Measurements from ENCODE around the gene NRCAM.

Gene NRCAM

GRCh38 chr7:108434010-108434409 is 22.2 kb downstream of the NRCAM start:
- no peaks in the 10 kb centered on the region for H3K27me3 ChIP-seq
- H3K4me3 ChIP-seq (ENCODE audit: low read depth in 1 of 2, low read length in 1 of 2): no peak overlapping the region
- no peak for TF ChIP-seq CTCF (IDR thresholded peaks at IDR 0.05)
- no peaks in the 10 kb centered on the region for H3K36me3 ChIP-seq
- no peaks in the 10 kb centered on the region for H3K9me3 ChIP-seq
- no peaks in the 10 kb centered on the region for H3K4me1 ChIP-seq (ENCODE audit: control insufficient read depth in 1 of 2, insufficient read depth in 1 of 2, low read depth in 1 of 2, low read length in 1 of 2)
- H3K27ac ChIP-seq: no peak overlapping the region

GRCh38 chr7:108431099-108431498 is 25.1 kb downstream of the NRCAM start:
- no peak overlapping the region for H3K4me3 ChIP-seq (ENCODE audit: low read depth in 1 of 2, low read length in 1 of 2)
- H3K36me3 ChIP-seq: no peaks in the 10 kb centered on the region
- H3K27me3 ChIP-seq: peaks cover 9% of the 10 kb centered on the region
- TF ChIP-seq CTCF (IDR thresholded peaks at IDR 0.05): no peak
- H3K4me1 ChIP-seq (ENCODE audit: control insufficient read depth in 1 of 2, insufficient read depth in 1 of 2, low read depth in 1 of 2, low read length in 1 of 2): no peaks in the 10 kb centered on the region
- no peaks in the 10 kb centered on the region for H3K9me3 ChIP-seq
- H3K27ac ChIP-seq: no peak overlapping the region

GRCh38 chr7:108430664-108431063 is 25.6 kb downstream of the NRCAM start:
- no peak overlapping the region for H3K4me3 ChIP-seq (ENCODE audit: low read depth in 1 of 2, low read length in 1 of 2)
- no peak overlapping the region for H3K27ac ChIP-seq
- peaks cover 9% of the 10 kb centered on the region for H3K27me3 ChIP-seq
- H3K9me3 ChIP-seq: no peaks in the 10 kb centered on the region
- no peaks in the 10 kb centered on the region for H3K4me1 ChIP-seq (ENCODE audit: control insufficient read depth in 1 of 2, insufficient read depth in 1 of 2, low read depth in 1 of 2, low read length in 1 of 2)
- no peak for TF ChIP-seq CTCF (IDR thresholded peaks at IDR 0.05)
- no peaks in the 10 kb centered on the region for H3K36me3 ChIP-seq

GRCh38 chr7:108427766-108428165 is 28.5 kb downstream of the NRCAM start:
- Histone ChIP-seq H3K9me3 (no peaks in the 10 kb centered on the region), H3K27me3 (peaks cover 28% of the 10 kb centered on the region), H3K36me3 (no peaks in the 10 kb centered on the region), H3K27ac (no peak overlapping the region), H3K4me1 (ENCODE audit: control insufficient read depth in 1 of 2, insufficient read depth in 1 of 2, low read depth in 1 of 2, low read length in 1 of 2) (no peaks in the 10 kb centered on the region), H3K4me3 (ENCODE audit: low read depth in 1 of 2, low read length in 1 of 2) (no peak overlapping the region)
- TF ChIP-seq CTCF (IDR thresholded peaks at IDR 0.05): no peak

GRCh38 chr7:108425714-108426275 is 30.4 kb downstream of the NRCAM start:
- no peaks in the 10 kb centered on the region for H3K36me3 ChIP-seq
- peaks cover 45% of the 10 kb centered on the region for H3K27me3 ChIP-seq
- H3K27ac ChIP-seq: no peak overlapping the region
- no peak overlapping the region for H3K4me3 ChIP-seq (ENCODE audit: low read depth in 1 of 2, low read length in 1 of 2)
- H3K9me3 ChIP-seq: no peaks in the 10 kb centered on the region
- H3K4me1 ChIP-seq (ENCODE audit: control insufficient read depth in 1 of 2, insufficient read depth in 1 of 2, low read depth in 1 of 2, low read length in 1 of 2): no peaks in the 10 kb centered on the region
- no peak for TF ChIP-seq CTCF (IDR thresholded peaks at IDR 0.05)

GRCh38 chr7:108424013-108424412 is 32.2 kb downstream of the NRCAM start:
- no peak for TF ChIP-seq CTCF (IDR thresholded peaks at IDR 0.05)
- Histone ChIP-seq H3K4me1 (ENCODE audit: control insufficient read depth in 1 of 2, insufficient read depth in 1 of 2, low read depth in 1 of 2, low read length in 1 of 2) (no peaks in the 10 kb centered on the region), H3K36me3 (no peaks in the 10 kb centered on the region), H3K27me3 (peaks cover 61% of the 10 kb centered on the region), H3K9me3 (no peaks in the 10 kb centered on the region), H3K27ac (no peak overlapping the region), H3K4me3 (ENCODE audit: low read depth in 1 of 2, low read length in 1 of 2) (no peak overlapping the region)
